OCI-LY7 (cell line): Measurements from ENCODE around the gene IFI44L.

ENCODE experiments used
- EZH2phosphoT487 ChIP-seq: fragments of 200-600 bp; sonication (generic); IDR thresholded peaks from 2 replicates; pipeline ENCODE4 v1.6.1; 2018; ENCODE audit warnings: low read depth, borderline replicate concordance, mild to moderate bottlenecking, mixed run types, antibody characterized with exemption, low read length, moderate library complexity, mixed read lengths
- TF ChIP-seq, protein P1 (sequence below): fragments of 200-600 bp; sonication (generic); conservative IDR thresholded peaks from 2 replicates; pipeline ENCODE4 v1.5.1; 2014; ENCODE audit warnings: mild to moderate bottlenecking, antibody characterized with exemption, low read length, moderate library complexity, mixed read lengths

DNA sequence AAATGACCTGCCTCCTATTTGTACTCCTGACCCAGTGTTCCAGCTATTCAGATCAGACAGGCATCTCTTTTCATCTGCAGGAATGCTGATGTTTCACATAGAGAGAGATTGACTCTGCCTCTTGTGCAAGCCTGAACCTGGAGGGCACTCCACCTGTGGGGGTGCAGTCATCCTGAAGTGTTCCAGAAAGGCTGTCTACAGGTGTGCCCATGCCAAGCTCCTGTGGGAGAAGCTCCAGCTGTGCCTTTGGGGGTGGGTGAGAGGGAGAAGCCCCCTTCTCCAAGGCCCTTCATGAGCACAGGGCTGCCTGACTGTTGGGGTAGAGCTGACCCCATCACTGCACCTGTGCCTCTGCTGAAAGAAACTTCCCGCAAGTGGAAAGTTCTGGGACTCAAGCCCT is 52.2 kb downstream of the IFI44L start:
- no peak for TF ChIP-seq EZH2phosphoT487
- TF ChIP-seq, protein P1, sequence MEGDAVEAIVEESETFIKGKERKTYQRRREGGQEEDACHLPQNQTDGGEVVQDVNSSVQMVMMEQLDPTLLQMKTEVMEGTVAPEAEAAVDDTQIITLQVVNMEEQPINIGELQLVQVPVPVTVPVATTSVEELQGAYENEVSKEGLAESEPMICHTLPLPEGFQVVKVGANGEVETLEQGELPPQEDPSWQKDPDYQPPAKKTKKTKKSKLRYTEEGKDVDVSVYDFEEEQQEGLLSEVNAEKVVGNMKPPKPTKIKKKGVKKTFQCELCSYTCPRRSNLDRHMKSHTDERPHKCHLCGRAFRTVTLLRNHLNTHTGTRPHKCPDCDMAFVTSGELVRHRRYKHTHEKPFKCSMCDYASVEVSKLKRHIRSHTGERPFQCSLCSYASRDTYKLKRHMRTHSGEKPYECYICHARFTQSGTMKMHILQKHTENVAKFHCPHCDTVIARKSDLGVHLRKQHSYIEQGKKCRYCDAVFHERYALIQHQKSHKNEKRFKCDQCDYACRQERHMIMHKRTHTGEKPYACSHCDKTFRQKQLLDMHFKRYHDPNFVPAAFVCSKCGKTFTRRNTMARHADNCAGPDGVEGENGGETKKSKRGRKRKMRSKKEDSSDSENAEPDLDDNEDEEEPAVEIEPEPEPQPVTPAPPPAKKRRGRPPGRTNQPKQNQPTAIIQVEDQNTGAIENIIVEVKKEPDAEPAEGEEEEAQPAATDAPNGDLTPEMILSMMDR: no peak
